Natural killer cell (primary cell): ENCODE data around the gene ZDHHC1. TPM values are rescaled to one million over a fixed set of nuclear protein-coding genes. Genes with fewer than 3 reads are reported as not detected.

Source experiments
- ATAC-seq, 3 donors: fragments of 150-1000 bp in 2 of 3; fragments of 200-7000 bp in 1 of 3; cut with Tn5 transposase; 1 replicate in 1 of 3; 2 replicates in 2 of 3; pipeline ENCODE4 v1.10.0; 2021; ENCODE audit warnings: mild to moderate bottlenecking in 2 of 3, moderate library complexity in 2 of 3
- DNase-seq, 2 donors: peaks; one replicate each; pipeline versions ENCODE4 v3.0.0 to v3.0.0-alpha.2; 2013 to 2021; ENCODE audit warnings: mixed read lengths in 1 of 2
- H3K27ac ChIP-seq: one replicate; pipeline ENCODE4 v1.5.1; 2013; ENCODE audit warnings: mild to moderate bottlenecking, low read length
- H3K27me3 ChIP-seq: one replicate; pipeline ENCODE4 v1.6.1; 2013; ENCODE audit warnings: low read length; ENCODE audit not compliant: control insufficient read depth, insufficient read depth
- H3K36me3 ChIP-seq: one replicate; pipeline ENCODE4 v1.6.1; 2013; ENCODE audit warnings: low read length; ENCODE audit not compliant: control insufficient read depth, insufficient read depth
- H3K4me1 ChIP-seq: one replicate; pipeline ENCODE4 v1.6.1; 2013; ENCODE audit warnings: low read length; ENCODE audit not compliant: control insufficient read depth, insufficient read depth
- H3K4me3 ChIP-seq: one replicate; pipeline ENCODE4 v1.5.1; 2013; ENCODE audit warnings: low read length
- H3K9me3 ChIP-seq: one replicate; pipeline ENCODE4 v1.6.1; 2013; ENCODE audit warnings: low read length; ENCODE audit not compliant: control insufficient read depth, insufficient read depth
- H3K27ac Mint-ChIP-seq, 2 donors: one replicate each; pipeline ENCODE4 v1.8.0; 2022; ENCODE audit warnings: mild to moderate bottlenecking in 2 of 2, mixed read lengths in 2 of 2, moderate library complexity in 1 of 2
- H3K27me3 Mint-ChIP-seq, 2 donors: one replicate each; pipeline ENCODE4 v1.8.0; 2022; ENCODE audit warnings: low read depth in 2 of 2, mixed read lengths in 2 of 2
- H3K36me3 Mint-ChIP-seq: one replicate; pipeline ENCODE4 v1.8.0; 2022; ENCODE audit warnings: mixed read lengths
- H3K4me1 Mint-ChIP-seq, 2 donors: one replicate each; pipeline ENCODE4 v1.8.0; 2022; ENCODE audit warnings: mixed read lengths in 2 of 2
- H3K4me3 Mint-ChIP-seq: one replicate; pipeline ENCODE4 v1.8.0; 2022; ENCODE audit warnings: mild to moderate bottlenecking, moderate library complexity, mixed read lengths
- H3K9me3 Mint-ChIP-seq, 2 donors: one replicate each; pipeline ENCODE4 v1.8.0; 2022; ENCODE audit warnings: mixed read lengths in 2 of 2
- CTCF ChIP-seq: fragments of 200-600 bp; IDR thresholded peaks from one replicate; pipeline ENCODE4 v1.8.0; 2022; ENCODE audit warnings: antibody characterized with exemption
- WGBS: methylation state at CpG from one replicate; pipeline ENCODE4 v1.1.7; 2013; ENCODE audit warnings: missing lambda C conversion rate; ENCODE audit not compliant: insufficient coverage; 5-methylcytosine and 5-hydroxymethylcytosine counted together
- intact Hi-C: fragments of 100-400 bp; cut with micrococcal nuclease; formaldehyde crosslinking; loops from one replicate; pipeline ENCODE4 v1.14.2; 2022
- total RNA-seq, 4 donors: library from RNA; stranded (reverse); fragments of 120-200 nt in 1 of 4; gene quantifications; one replicate each; pipeline versions ENCODE4 v1.2.3 to v1.2.4, GENCODE V29; 2013 to 2022

The ZDHHC1 gene
- total RNA-seq, 3 donors from 2014 or later (not counting 1 experiment from before 2014, with no cell fraction given): 0.88 to 2.5 (median 1.8) TPM

DNA sequence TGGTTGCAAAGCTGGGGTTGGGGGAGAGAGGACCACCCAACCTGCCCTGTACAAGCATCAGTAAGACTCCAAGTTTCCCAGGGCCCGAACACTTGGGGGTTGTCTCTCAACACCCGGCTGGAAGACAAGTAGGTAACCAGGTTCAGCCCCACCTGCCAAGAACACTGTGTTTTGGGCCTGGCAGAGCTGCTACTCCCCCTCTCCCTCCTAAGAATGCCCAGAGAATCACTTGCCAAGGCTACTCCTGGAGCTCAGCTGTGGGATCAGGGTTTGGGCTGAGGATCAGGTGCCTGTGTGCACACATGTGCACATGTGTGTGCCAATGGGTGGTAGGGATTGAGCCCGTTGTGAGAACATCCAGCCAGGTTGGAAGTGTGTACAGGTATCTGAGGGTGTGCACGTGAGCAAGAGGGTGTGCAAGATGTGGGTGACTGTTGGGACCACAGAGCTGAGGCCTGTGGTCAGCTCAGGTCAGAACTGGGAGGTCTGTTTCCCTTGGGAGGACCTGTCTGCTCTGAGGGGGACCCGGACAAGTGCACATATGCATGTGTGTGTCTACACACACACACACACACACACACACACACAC is 16.9 kb upstream of the ZDHHC1 start:
- H3K9me3 ChIP-seq: no peaks in the 10 kb centered on the region
- H3K9me3 Mint-ChIP-seq: no peaks in the 10 kb centered on the region
- 79% methylated on average over 5 of the region's 5 CpGs for WGBS
- no peak for TF ChIP-seq CTCF
- no peaks in the 10 kb centered on the region for H3K36me3 Mint-ChIP-seq
- H3K4me1 ChIP-seq: peaks cover 32% of the 10 kb centered on the region
- H3K4me3 ChIP-seq: no peak overlapping the region
- ATAC-seq (no peak), DNase-seq (no peak)
- H3K27ac Mint-ChIP-seq: no peak overlapping the region
- H3K4me1 Mint-ChIP-seq: peaks cover 5 to 20% of the 10 kb centered on the region in 2 donors
- no peak overlapping the region for H3K4me3 Mint-ChIP-seq
- peaks cover 10% of the 10 kb centered on the region for H3K36me3 ChIP-seq
- intact Hi-C loops: no loop called here
- H3K27me3 Mint-ChIP-seq: peaks cover 13 to 26% of the 10 kb centered on the region in 2 donors
- H3K27ac ChIP-seq: no peak overlapping the region
- peaks cover 26% of the 10 kb centered on the region for H3K27me3 ChIP-seq

DNA sequence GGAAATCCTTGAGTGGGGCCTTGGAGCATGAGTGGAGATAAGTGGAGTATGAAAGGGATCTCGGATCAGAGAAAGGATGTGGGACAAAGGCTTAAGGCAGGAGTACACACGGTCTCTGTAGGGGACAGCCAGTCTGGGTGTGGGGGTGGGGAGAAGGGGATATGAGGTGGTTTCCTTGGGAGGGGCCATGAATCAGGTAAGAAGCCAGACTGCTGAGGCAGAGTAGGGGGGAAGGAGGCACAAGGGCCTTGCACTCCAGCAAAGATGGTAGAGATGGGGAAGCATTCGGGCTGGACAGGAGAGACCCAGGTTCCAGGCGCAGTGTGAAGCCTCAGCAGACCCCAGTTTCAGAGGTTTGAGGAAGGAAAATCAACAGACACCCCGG is 16.2 kb upstream of the ZDHHC1 start:
- no peak overlapping the region for H3K27ac ChIP-seq
- ATAC-seq (no peak), DNase-seq (no peak)
- peaks cover 28% of the 10 kb centered on the region for H3K27me3 ChIP-seq
- peaks cover 3% of the 10 kb centered on the region for H3K36me3 ChIP-seq
- TF ChIP-seq CTCF: no peak
- no peaks in the 10 kb centered on the region for H3K9me3 ChIP-seq
- Mint-ChIP-seq H3K4me3 (peak overlapping the region; percentile 50), H3K27ac (no peak overlapping the region), H3K27me3 (peaks cover 13 to 30% of the 10 kb centered on the region in 2 donors), H3K4me1 (peaks cover 5 to 13% of the 10 kb centered on the region in 2 donors), H3K9me3 (no peaks in the 10 kb centered on the region), H3K36me3 (no peaks in the 10 kb centered on the region)
- intact Hi-C loops: no loop called here
- no peak overlapping the region for H3K4me3 ChIP-seq
- H3K4me1 ChIP-seq: peaks cover 25% of the 10 kb centered on the region
- WGBS: 63% methylated on average over 5 of the region's 5 CpGs

- Mint-ChIP-seq H3K4me1 (peaks cover 5 to 8% of the 10 kb centered on the region in 2 donors), H3K27ac (no peak overlapping the region), H3K27me3 (peaks cover 15 to 34% of the 10 kb centered on the region in 2 donors), H3K4me3 (peak overlapping the region; percentile 50), H3K36me3 (no peaks in the 10 kb centered on the region), H3K9me3 (no peaks in the 10 kb centered on the region)
- Histone ChIP-seq H3K36me3 (peaks cover under 1% of the 10 kb centered on the region), H3K4me1 (peaks cover 23% of the 10 kb centered on the region), H3K4me3 (no peak overlapping the region), H3K9me3 (no peaks in the 10 kb centered on the region), H3K27ac (no peak overlapping the region), H3K27me3 (peaks cover 28% of the 10 kb centered on the region)
- intact Hi-C loops: no loop called here
- no peak for DNase-seq
- TF ChIP-seq CTCF: no peak
- WGBS: 53% methylated on average over 10 of the region's 13 CpGs
- ATAC-seq: no peak
Measured at GRCh38 chr16:67431775-67432505, 15.7 kb upstream of the ZDHHC1 start.
